Gastroesophageal sphincter (tissue), 3 donors: Measurements from ENCODE around the gene PPP1R27.

Source experiments
- EP300 ChIP-seq: sonication (generic); formaldehyde crosslinking; IDR thresholded peaks from one replicate; pipeline ENCODE4 v1.6.1; 2017; ENCODE audit warnings: antibody characterized with exemption, mild to moderate bottlenecking
- POLR2A ChIP-seq, 2 donors: fragments of 450-650 bp; IDR thresholded peaks; one replicate each; pipeline ENCODE4 v1.6.1; 2017; ENCODE audit warnings: antibody characterized with exemption in 2 of 2, mild to moderate bottlenecking in 2 of 2, moderate library complexity in 1 of 2
- TF ChIP-seq, protein P1 (sequence below), 4 experiments: fragments of 200-600 bp in 2 of 4; fragments of 450-650 bp in 2 of 4; sonication (generic) in 1 of 4; IDR thresholded peaks; one replicate each; pipeline ENCODE4 v1.5.1; 2017 to 2019; ENCODE audit warnings: antibody characterized with exemption in 4 of 4, mild to moderate bottlenecking in 2 of 4, moderate library complexity in 2 of 4

GRCh38 chr17:81822996-81823819 is 11.6 kb downstream of the PPP1R27 start:
- TF ChIP-seq, protein P1, sequence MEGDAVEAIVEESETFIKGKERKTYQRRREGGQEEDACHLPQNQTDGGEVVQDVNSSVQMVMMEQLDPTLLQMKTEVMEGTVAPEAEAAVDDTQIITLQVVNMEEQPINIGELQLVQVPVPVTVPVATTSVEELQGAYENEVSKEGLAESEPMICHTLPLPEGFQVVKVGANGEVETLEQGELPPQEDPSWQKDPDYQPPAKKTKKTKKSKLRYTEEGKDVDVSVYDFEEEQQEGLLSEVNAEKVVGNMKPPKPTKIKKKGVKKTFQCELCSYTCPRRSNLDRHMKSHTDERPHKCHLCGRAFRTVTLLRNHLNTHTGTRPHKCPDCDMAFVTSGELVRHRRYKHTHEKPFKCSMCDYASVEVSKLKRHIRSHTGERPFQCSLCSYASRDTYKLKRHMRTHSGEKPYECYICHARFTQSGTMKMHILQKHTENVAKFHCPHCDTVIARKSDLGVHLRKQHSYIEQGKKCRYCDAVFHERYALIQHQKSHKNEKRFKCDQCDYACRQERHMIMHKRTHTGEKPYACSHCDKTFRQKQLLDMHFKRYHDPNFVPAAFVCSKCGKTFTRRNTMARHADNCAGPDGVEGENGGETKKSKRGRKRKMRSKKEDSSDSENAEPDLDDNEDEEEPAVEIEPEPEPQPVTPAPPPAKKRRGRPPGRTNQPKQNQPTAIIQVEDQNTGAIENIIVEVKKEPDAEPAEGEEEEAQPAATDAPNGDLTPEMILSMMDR (IDR thresholded peaks at IDR 0.05) = no peak
- TF ChIP-seq EP300 = no peak
- no peak for TF ChIP-seq POLR2A (IDR thresholded peaks at IDR 0.05)
